Gastroesophageal sphincter (tissue), 4 donors: ENCODE measurements around the gene SPHKAP. TPM values are rescaled to one million over a fixed set of nuclear protein-coding genes. Genes with fewer than 3 reads are reported as not detected.

Source experiments
- ATAC-seq: fragments of 150-250 bp; one replicate; pipeline ENCODE4 v1.9.1; 2016; ENCODE audit warnings: mild to moderate bottlenecking, moderate library complexity
- H3K27ac ChIP-seq, 4 donors: fragments of 200-600 bp; sonication (generic) in 3 of 4; 1 replicate in 3 of 4; 2 replicates in 1 of 4; pipeline ENCODE4 v1.5.1; 2016 to 2019
- H3K27me3 ChIP-seq: fragments of 200-600 bp; sonication (generic); one replicate; pipeline ENCODE4 v1.5.1; 2019
- H3K36me3 ChIP-seq, 2 donors: fragments of 200-600 bp; sonication (generic); one replicate each; pipeline ENCODE4 v1.5.1; 2019; ENCODE audit warnings: control low read depth in 1 of 2
- H3K4me1 ChIP-seq, 3 donors: fragments of 200-600 bp; sonication (generic); 1 replicate in 2 of 3; 2 replicates in 1 of 3; pipeline ENCODE4 v1.5.1; 2016 to 2019; ENCODE audit warnings: control low read depth in 2 of 3
- H3K4me3 ChIP-seq, 2 donors: fragments of 200-600 bp; sonication (generic); one replicate each; pipeline ENCODE4 v1.5.1; 2019; ENCODE audit warnings: mild to moderate bottlenecking in 1 of 2, moderate library complexity in 1 of 2
- H3K9me3 ChIP-seq, 3 donors: fragments of 200-600 bp; sonication (generic); one replicate each; pipeline ENCODE4 v1.5.1; 2017 to 2019; ENCODE audit warnings: control low read depth in 2 of 3
- CTCF ChIP-seq, 4 experiments: fragments of 200-600 bp in 2 of 4; fragments of 450-650 bp in 2 of 4; sonication (generic) in 1 of 4; IDR thresholded peaks; one replicate each; pipeline ENCODE4 v1.5.1; 2017 to 2019; ENCODE audit warnings: antibody characterized with exemption in 4 of 4, mild to moderate bottlenecking in 2 of 4, moderate library complexity in 2 of 4
- EP300 ChIP-seq: sonication (generic); formaldehyde crosslinking; IDR thresholded peaks from one replicate; pipeline ENCODE4 v1.6.1; 2017; ENCODE audit warnings: antibody characterized with exemption, mild to moderate bottlenecking
- POLR2A ChIP-seq, 2 donors: fragments of 450-650 bp; IDR thresholded peaks; one replicate each; pipeline ENCODE4 v1.6.1; 2017; ENCODE audit warnings: antibody characterized with exemption in 2 of 2, mild to moderate bottlenecking in 2 of 2, moderate library complexity in 1 of 2
- POLR2AphosphoS5 ChIP-seq: sonication (generic); formaldehyde crosslinking; IDR thresholded peaks from one replicate; pipeline ENCODE4 v1.6.1; 2017; ENCODE audit warnings: antibody characterized with exemption
- WGBS, 2 donors: methylation state at CpG; one replicate each; pipeline ENCODE4 v1.1.5; 2018; ENCODE audit warnings: low coverage in 1 of 2; 5-methylcytosine and 5-hydroxymethylcytosine counted together
- total RNA-seq, 4 donors: library from RNA; depleted of rRNA; stranded (reverse); fragments of >200 nt; gene quantifications; one replicate each; pipeline ENCODE4 v1.1.0, GENCODE V29; 2016

The SPHKAP gene
- total RNA-seq, 4 donors from 2014 or later, result 0.15 to 0.47 (median 0.21) TPM

- no peak overlapping the region for H3K4me3 ChIP-seq
- H3K27me3 ChIP-seq, result no peaks in the 10 kb centered on the region
- no peak overlapping the region for H3K27ac ChIP-seq
- no peak for TF ChIP-seq POLR2A (IDR thresholded peaks at IDR 0.05)
- TF ChIP-seq EP300, result no peak
- no peak for TF ChIP-seq CTCF (IDR thresholded peaks at IDR 0.05)
- TF ChIP-seq POLR2AphosphoS5, result no peak
- WGBS, 2 donors, result 18 to 58% methylated on average over 1 of the region's 1 CpG
- ATAC-seq, result no peak
- H3K36me3 ChIP-seq, result no peaks in the 10 kb centered on the region
- no peaks in the 10 kb centered on the region for H3K4me1 ChIP-seq
- H3K9me3 ChIP-seq, result no peaks in the 10 kb centered on the region
These were observed 55.1 kb downstream of the SPHKAP start for GRCh38 chr2:228126401-228126800.

GRCh38 chr2:228118940-228119339 is 62.5 kb downstream of the SPHKAP start:
- no peaks in the 10 kb centered on the region for H3K9me3 ChIP-seq
- no peak overlapping the region for H3K27ac ChIP-seq
- no peaks in the 10 kb centered on the region for H3K36me3 ChIP-seq
- no peak overlapping the region for H3K4me3 ChIP-seq
- ATAC-seq, result no peak
- TF ChIP-seq POLR2A (IDR thresholded peaks at IDR 0.05) (no peak), EP300 (no peak), POLR2AphosphoS5 (no peak), CTCF (IDR thresholded peaks at IDR 0.05) (no peak)
- WGBS, 2 donors, result 11 to 18% methylated on average over 2 of the region's 2 CpGs
- H3K4me1 ChIP-seq, result no peaks in the 10 kb centered on the region
- H3K27me3 ChIP-seq, result no peaks in the 10 kb centered on the region

GRCh38 chr2:228107846-228108245 is 73.6 kb downstream of the SPHKAP start:
- no peak for TF ChIP-seq POLR2AphosphoS5
- TF ChIP-seq EP300, result no peak
- no peak for TF ChIP-seq CTCF (IDR thresholded peaks at IDR 0.05)
- no peak for TF ChIP-seq POLR2A (IDR thresholded peaks at IDR 0.05)
- Histone ChIP-seq H3K9me3 (no peaks in the 10 kb centered on the region), H3K27ac (no peak overlapping the region), H3K36me3 (no peaks in the 10 kb centered on the region), H3K4me3 (no peak overlapping the region), H3K4me1 (no peaks in the 10 kb centered on the region), H3K27me3 (no peaks in the 10 kb centered on the region)
- ATAC-seq, result no peak
- 19 to 60% methylated on average over 2 of the region's 2 CpGs for WGBS, 2 donors

- Histone ChIP-seq H3K27me3 (no peaks in the 10 kb centered on the region), H3K9me3 (no peaks in the 10 kb centered on the region), H3K36me3 (no peaks in the 10 kb centered on the region), H3K4me1 (no peaks in the 10 kb centered on the region), H3K27ac (no peak overlapping the region), H3K4me3 (no peak overlapping the region)
- ATAC-seq, result no peak
- 40 to 84% methylated on average over 2 to 8 of the region's 8 CpGs for WGBS, 2 donors
- no peak for TF ChIP-seq EP300
- no peak for TF ChIP-seq CTCF (IDR thresholded peaks at IDR 0.05)
- no peak for TF ChIP-seq POLR2A (IDR thresholded peaks at IDR 0.05)
- no peak for TF ChIP-seq POLR2AphosphoS5
These were observed 75.8 kb downstream of the SPHKAP start for GRCh38 chr2:228105526-228106250.

GRCh38 chr2:228104215-228104614 is 77.3 kb downstream of the SPHKAP start:
- H3K36me3 ChIP-seq, result no peaks in the 10 kb centered on the region
- no peaks in the 10 kb centered on the region for H3K27me3 ChIP-seq
- no peak for ATAC-seq
- no peak overlapping the region for H3K4me3 ChIP-seq
- peaks cover 0 to 10% (median 0%) of the 10 kb centered on the region in 3 donors for H3K9me3 ChIP-seq
- no peak overlapping the region for H3K27ac ChIP-seq
- WGBS, 2 donors, result 75 to 77% methylated on average over 2 of the region's 2 CpGs
- H3K4me1 ChIP-seq, result no peaks in the 10 kb centered on the region
- TF ChIP-seq CTCF (IDR thresholded peaks at IDR 0.05) (no peak), EP300 (no peak), POLR2AphosphoS5 (no peak), POLR2A (IDR thresholded peaks at IDR 0.05) (no peak)
